Measurements from ENCODE around the gene LBX2.

Gene LBX2

GRCh38 chr2:74526649-74527230 is 27.3 kb upstream of the LBX2 start:
- no peak for DNase-seq

GRCh38 chr2:74525717-74526648 is 26.6 kb upstream of the LBX2 start, which contains the start of gene DQX1:
Gene DQX1 (minus strand): TSS chr2:74526231. CDS start chr2:74525729, 502 bp downstream.
- DNase-seq: no peak

GRCh38 chr2:74524955-74525716 is 25.7 kb upstream of the LBX2 start:
- no peak for DNase-seq

DNA sequence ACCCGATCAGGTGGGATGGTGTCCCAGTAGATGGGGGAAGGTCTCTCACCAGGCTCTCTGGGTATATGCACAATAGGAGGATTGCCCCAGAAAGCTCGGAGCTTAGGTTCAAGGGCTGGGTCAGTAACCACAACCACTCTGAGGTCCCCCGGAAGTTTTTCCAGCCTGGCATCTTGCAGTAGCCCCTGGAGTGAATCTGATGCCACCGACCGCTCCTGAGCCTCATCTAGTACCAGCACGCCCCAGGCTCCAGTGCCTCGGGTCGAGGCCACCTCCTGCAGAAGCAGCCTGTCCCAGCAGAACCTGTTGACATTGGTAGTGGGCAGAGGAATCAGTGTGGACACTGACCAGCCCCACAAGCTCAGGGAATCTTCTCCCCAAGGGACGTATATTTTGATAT is 24.6 kb upstream of the LBX2 start:
- DNase-seq: no peak

DNA sequence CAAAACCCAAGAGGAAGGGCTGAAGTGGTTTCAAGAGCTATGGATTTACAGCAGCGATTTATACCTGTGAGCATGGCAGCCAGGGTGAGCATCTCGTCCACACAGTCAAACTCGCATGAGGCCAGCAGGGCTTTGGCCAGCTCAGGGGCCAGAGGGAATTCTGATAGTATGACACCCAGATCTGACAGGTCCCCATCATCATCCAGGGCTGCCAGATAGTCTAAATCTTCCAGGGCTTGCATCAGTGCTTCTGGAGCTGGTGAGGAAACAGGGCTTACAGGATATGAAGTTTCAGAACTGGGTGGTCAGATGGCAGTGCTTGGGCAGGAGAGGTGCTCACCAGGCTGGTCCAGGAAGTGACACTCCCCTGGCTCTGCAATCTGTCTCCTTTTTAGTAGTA is 23.1 kb upstream of the LBX2 start:
- DNase-seq: no peak

DNA sequence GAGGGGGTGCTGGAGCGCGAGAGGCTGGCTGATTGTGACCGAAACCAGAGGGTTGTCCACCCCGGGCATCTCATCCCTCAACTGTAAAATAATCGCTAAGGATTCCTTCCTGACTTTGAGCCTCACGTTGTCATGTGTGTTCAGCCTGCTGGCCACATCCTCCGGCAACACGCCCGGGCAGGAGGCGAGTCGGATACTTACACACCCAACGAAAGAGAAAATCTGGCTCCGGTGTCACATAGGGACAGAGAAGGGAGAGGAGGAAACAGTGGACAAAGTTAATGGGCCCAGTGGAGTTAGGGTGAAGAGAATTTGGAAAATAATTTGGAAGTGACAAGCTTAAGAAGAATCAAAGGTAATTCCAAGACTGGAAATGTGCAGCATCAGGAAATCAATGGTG is 17.2 kb upstream of the LBX2 start:
- DNase-seq: no peak

DNA sequence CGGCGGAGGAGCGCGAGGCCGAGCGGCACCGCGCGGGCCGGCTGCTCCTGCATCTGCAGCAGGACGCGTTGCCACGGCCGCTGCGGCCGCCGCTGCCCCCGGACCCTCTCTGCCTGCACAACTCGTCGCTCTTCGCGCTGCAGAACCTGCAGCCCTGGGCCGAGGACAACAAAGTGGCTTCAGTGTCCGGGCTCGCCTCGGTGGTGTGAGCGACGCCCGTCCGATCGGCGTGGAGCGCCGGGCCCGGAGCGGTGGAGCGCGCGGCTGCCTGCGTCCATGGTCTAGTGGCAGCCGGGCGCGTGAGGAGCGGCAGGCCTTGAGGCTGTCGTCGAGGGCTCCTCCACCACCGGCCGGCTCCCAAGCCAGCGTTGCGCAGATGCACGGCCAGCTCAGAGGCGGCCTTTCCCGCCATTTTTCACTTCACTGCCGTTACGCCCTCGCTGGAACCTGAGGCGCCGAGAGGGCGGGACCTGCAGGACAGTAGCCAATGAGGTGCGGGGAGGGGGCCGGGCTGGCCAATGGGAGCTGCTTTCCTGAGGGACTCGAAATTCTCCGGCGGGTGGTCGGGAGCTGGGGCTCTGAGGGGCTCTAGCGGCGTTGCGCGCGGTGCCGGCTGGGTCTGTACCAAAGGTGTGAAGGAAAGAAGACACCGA is 16.7 kb upstream of the LBX2 start:
- peak in 19 of 51 donors; percentile 2 to 57 (median 14) for DNase-seq

GRCh38 chr2:74515271-74515980 is 16.0 kb upstream of the LBX2 start:
- no peak for DNase-seq

- no peak for DNase-seq
Observed at GRCh38 chr2:74514368-74515270, 15.2 kb upstream of the LBX2 start, which contains the start of gene TLX2. Gene TLX2 (plus strand): TSS chr2:74514450. CDS start chr2:74514807, 357 bp downstream.

DNA sequence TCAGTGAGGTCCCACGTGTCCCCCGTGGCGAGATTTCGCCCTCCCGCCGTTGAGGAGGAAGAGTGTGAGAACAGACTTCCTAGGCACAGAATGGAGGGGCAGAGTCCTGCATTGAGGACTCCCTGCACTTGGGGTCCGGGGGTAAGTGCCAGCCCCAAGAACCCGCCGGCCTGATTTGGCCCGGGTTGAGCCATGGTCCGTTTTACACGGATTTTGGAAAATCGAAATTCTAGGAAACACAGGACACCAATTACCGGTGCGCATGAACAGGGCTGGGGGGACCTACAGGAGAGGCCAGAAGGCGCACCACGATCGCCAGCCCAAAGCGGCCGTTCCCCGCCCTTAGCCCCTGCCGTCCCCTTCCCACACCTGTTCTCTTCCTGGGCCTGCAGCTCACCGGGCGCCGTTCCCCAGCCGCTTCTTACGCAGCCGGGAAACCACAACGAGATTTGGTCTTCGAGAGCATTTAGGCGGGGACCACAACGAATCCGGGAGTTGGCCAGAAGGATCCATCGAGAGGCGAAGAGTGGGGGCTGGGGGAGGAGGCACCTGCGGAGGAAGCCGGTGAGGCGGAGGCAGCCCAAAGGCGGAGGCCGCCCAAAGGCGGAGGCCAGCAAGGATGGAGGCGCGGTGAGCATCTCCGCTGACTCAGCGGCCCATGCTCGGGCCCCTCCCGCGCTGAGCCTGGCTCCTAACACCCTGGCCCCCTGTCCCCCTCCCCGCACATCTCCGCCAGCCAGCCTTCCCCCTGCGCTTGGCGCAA is 14.4 kb upstream of the LBX2 start:
- DNase-seq: no peak

- DNase-seq: no peak
Observed at GRCh38 chr2:74512744-74513604, 13.6 kb upstream of the LBX2 start.

DNA sequence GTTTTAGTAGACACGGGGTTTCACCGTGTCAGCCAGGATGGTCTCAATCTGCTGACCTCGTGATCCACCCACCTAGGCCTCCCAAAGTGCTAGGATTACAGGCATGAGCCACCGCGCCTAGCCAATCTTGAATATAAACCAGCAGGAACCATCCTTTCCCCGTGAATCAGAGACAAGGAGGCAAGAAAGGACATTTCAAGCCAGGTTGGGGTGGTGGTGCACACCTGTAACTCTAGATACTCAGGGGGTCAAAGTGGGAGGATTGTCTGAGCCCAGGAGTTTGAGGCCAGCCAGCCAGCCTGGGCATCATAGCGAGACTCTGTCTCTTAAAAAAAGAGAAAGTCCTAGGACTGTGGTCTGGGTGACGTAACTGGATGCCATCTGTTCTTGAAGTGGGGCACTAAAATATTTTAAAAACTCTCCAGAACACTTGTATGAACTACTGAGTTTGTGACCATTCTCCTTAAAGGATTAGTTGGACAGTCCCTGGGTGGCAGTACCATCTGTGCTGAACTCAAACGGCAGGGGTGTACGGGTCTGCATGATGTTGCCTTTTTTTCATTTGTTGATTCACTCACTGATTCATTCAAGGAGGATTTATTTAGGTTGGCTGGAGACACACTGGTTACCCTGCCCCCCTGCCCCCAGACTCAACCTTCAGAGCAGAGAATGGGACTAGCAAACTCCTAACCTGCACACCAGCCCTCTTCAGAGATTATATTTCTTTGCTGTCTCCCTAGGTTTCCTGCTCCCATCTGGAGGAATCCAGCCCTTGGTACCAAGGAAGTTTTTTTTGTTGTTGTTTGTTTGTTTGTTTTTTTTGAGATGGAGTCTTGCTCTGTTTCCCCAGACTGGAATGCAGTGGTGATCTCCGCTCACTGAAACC is 11.9 kb upstream of the LBX2 start:
- no peak for DNase-seq

DNA sequence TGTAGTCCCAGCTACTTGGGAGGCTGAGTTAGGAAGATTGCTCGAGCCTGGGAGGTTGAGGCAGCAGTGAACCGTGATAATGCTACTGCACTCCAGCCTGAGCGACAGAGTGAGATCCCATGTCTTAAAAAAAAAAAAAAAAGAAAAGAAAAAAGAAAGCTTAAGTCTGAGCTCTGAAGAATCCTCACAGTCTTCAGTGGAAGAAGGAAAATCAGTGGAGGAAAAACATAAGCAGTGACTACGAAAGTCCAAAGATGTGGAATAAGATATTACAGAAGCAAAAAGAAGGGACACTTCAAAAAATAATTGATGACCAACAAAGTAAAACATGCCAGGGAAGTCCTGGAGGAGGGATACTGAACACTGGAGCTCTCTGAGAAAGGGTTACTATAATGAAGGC is 10.9 kb upstream of the LBX2 start:
- no peak for DNase-seq

- peak in 13 of 51 donors; percentile 10 to 55 (median 25) for DNase-seq
Observed at GRCh38 chr2:74507926-74508520, 8.6 kb upstream of the LBX2 start.

DNA sequence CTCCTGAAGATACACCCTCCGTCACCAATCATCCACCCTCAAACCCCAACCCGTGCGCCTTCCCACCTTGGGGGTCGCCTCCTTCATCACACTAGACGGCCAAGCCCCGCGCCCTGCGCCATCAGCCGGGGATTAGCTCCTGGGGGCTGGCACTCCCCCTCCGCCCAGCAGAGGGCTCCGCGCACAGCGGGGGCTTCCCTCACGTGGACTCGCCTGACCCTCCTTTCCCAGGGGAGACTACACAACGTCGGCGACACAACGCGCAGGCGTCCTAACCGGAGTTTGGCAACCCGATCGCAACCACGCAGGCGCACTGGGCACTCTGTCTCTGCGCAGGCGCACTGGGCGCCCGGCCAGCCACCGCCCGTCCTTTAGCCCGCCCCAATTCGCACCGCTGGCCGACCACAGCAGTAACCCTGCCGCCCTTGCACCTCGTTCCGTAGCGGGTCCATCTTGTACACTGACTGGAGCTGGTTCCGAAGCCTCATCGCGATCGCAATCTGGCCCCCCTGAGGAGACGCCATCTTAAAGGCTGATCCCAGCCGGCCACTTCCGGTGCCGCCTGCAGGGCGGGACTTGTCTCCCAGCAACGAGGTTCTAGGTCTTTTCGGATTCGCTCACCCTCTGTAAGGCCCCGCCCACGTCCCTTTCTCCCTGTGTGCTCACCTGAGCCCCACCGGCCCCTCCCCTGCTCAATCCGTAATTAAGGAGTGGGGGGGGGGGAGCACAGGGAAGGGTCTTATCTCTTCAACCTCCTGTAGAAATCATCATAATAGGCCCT is 7.9 kb upstream of the LBX2 start, which contains the start of gene PCGF1:
Gene PCGF1 (minus strand): TSS at position 551 of the 781 bp plus-strand sequence. CDS start 27 bp downstream, at position 524.
- peak; percentile 77 to 100 (median 95) for DNase-seq

Measured in hypothalamus (tissue), 51 donors.